ENCODE results near the gene KDM1B.
"Not testable (repeated sequence)": the region's sequence is repeated elsewhere in the genome, so short reads cannot be mapped to it uniquely, and the experiment has no call there.

The KDM1B gene

DNA sequence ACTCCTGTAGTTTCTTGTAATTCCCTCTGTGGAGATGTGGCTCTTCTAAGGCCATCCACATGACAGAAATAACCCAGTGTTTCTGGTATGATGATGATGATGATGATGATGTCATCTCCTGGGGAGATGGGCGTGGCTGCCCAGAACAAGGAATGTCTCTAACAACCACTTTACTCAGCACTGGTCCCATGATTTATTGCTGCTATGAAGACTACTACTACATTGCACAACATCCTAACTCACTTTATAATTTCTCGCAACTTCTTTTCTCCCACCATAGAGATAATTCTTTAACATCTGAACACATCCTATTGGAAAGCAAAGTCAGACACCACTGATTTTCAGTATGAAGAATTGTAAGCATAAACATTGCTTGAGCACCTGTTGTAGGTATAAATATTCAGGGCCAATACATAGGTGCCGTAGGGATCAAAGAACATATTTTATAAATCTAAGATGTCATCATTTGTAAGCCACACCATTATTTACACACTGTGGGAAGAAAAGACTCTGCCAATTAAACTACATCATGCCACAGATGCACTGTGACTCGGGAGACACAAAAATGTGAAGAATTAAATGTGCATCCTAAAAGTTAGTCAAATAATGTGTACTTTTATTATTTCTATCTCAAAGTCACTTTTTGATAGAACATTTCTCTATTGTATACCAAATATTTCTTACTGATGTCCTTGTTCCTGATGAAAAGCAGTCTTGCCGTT is 6.8 kb upstream of the KDM1B start:
- DNase-seq (ENCODE audit: low spot score): no peak

GRCh38 chr6:18151391-18151790 is 3.8 kb upstream of the KDM1B start:
- not testable (repeated sequence) for DNase-seq (ENCODE audit: low spot score)

DNA sequence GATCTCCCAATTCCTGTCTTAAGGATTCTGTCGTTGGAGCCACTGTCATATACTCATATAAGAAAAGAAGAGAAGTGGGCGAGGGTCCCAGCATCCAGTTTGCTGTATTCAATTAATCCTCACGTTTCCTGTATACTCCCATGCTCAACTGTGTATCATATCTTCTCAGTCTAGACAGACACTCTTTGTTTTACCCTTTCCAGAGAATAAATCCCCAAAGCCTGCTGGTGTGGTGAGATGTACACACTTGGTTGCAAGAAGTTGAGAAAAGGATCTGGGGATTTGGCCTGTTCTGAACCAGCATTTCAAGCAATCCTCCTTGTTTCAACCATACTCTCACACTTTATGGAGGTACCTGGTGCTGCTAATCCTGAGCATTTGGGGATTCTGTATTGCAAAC is 3.4 kb upstream of the KDM1B start:
- no peak for DNase-seq (ENCODE audit: low spot score)

- no peak for DNase-seq (ENCODE audit: low spot score)
These were observed 1.9 kb upstream of the KDM1B start for GRCh38 chr6:18153311-18153703.

- no peak for DNase-seq (ENCODE audit: low spot score)
These were observed 594 bp upstream of the KDM1B start, which contains the start of gene TPMT for GRCh38 chr6:18154507-18155149. TSS of gene TPMT (minus strand) at chr6:18155077. CDS start at chr6:18149127, 5,950 bp downstream.

- DNase-seq (ENCODE audit: low spot score): peak; percentile 53
These were observed 721 bp downstream of the KDM1B start for GRCh38 chr6:18155864-18156421.

- no peak for DNase-seq (ENCODE audit: low spot score)
These were observed 5.7 kb downstream of the KDM1B start for GRCh38 chr6:18160911-18161310.

DNA sequence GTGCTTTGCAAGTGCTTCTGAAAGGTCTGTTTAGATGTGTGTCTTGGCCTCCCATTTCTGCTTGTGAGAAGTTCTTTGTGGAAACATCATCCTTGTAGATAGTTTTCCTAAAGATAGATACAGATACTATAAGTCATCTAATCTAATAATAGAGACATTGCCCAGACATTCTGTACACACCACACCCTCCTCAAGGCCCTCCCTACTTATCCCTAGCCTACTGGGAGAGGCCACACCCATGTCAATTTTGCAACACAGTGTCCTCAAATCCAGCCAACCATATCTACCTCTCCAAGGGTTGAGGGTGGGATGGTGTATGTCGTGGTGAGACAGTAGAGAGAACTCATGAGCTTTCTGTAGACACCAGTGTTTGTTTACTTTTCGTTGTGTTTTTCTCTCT is 6.2 kb downstream of the KDM1B start:
- no peak for DNase-seq (ENCODE audit: low spot score)

DNA sequence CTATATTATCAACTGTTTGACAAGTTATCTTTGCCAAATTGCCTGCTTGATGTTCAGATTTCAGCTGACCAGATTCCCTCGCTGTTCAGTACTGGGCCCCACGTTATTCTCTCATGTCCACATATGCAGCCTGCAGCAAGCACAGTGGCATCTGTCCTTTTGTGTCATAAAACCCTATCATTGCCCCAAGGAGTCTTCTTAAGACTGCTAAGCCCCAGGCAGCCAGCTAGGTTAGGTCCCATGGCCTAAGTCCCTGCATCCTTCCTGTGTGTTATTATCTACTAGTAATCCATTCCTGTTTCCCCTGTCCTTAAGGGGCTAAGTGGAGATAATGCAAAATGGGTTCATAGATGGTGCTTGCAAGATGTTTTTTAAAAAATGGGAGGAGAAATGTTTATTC is 7.2 kb downstream of the KDM1B start:
- no peak for DNase-seq (ENCODE audit: low spot score)

DNA sequence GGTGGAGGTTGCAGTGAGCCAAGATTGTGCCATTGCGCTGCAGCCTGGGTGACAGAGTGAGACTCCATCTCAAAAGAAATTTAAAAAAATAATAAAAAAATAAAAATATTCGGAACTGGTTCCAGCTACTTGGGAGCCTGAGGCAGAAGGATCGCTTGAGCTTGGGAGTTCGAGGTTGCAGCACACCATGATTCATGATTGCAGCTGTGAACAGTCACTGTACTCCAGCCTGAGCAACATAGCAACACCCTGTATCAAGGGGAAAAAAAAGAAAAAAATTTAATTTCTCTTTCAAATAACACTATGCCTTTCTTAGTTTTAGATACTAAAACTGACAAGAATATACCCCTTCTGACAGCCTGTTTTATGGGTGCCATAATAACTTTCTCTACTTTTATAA is 10.5 kb downstream of the KDM1B start:
- no peak for DNase-seq (ENCODE audit: low spot score)

GRCh38 chr6:18166312-18167036 is 11.3 kb downstream of the KDM1B start:
- no peak for DNase-seq (ENCODE audit: low spot score)

GRCh38 chr6:18168264-18168663 is 13.0 kb downstream of the KDM1B start:
- DNase-seq (ENCODE audit: low spot score): no peak

DNA sequence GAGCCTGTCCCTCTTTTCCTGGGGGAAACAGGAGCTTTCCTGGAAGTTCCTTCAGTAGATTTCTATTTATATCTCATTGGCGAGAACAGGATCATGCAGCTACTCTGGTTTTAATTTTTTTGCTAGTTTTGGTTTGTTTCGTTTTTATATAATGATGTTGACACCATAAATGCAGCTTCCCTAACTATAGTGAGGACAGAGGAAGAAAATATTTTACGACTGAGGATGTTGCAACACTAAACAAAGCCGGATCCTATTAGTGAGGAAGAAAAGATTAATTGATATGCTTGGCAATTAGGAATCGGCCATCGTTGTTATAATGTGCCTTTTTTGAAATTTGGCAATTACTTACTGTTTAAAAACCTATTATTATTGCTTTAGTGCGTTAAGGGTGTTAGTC is 16.6 kb downstream of the KDM1B start:
- DNase-seq (ENCODE audit: low spot score): no peak

GRCh38 chr6:18176198-18176597 is 21.0 kb downstream of the KDM1B start:
- not testable (repeated sequence) for DNase-seq (ENCODE audit: low spot score)

DNA sequence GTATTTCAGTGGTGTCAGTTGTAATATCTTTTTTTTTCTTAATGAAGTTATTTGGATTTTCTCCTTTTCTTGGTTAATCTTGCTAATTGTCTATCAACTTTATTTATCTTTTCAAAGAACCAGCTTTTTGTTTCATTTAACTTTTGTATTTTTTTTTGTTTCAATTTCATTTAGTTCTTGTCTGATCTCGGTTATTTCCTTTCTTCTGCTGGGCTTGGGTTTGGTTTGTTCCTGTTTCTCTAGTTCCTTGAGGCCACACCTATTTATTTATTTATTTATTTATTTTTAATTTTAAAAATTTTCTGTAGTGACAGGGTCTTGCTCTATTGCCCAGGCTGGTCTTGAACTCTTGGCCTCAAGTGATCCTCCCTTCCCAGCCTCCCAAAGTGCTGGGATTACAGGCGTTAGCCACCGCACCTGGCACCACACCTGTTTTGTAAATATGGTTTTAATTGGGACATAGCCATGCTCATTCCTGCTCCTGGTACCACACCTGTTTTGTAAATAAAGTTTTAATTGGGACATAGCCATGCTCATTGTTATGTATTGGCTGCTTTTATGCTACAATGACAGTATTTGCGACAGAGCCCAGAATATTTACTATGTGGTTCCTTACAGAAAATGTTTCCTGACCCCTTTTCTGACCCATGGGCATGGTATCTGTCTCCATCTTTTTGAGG is 22.2 kb downstream of the KDM1B start:
- no peak for DNase-seq (ENCODE audit: low spot score)

- no peak for DNase-seq (ENCODE audit: low spot score)
These were observed 23.9 kb downstream of the KDM1B start for GRCh38 chr6:18178960-18179615.

GRCh38 chr6:18179770-18180356 is 24.6 kb downstream of the KDM1B start:
- DNase-seq (ENCODE audit: low spot score): peak; percentile 23

GRCh38 chr6:18182568-18182967 is 27.3 kb downstream of the KDM1B start:
- no peak for DNase-seq (ENCODE audit: low spot score)

DNA sequence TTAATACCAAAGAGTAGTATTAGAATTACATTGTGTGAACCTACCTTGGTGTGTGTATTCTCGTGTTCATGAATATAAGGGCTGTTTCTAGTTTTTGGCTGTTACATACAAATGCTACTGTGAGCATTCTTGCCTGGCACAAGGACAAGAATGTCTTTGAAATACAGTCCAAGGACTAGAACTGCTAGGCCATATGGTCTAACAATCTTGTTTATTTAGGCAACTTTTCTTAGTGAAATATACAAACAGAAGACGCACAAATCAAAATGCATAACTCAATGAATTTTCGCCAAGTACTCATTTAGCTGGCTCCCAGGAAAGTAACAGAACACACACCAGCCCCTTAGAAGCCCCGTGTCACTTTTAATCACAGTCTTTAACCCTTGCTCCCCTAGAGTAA is 28.5 kb downstream of the KDM1B start:
- DNase-seq (ENCODE audit: low spot score): no peak

DNA sequence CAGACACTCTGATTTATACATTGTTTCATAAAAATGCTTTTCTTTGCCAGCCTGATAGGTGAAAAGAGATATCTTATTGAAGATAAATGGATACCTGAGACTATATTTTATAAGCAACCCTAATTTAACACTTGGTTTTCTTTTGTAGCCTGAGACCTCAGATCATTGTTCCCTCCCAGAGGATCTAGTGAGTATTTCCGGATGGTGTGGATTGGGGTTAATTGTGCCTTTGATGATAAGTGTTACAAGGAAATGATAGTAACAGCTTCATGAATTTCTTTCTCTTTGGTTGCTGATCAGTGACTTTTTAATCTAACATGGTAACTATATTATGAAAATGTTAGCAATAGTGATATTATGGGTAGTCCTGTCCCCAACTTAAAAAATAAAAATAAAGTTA is 30.4 kb downstream of the KDM1B start:
- no peak for DNase-seq (ENCODE audit: low spot score)

- no peak for DNase-seq (ENCODE audit: low spot score)
These were observed 30.8 kb downstream of the KDM1B start for GRCh38 chr6:18186033-18186432.

Measured in putamen (tissue), 1 donor.